HL-60 (cell line): ENCODE measurements around the gene ACVR2A.

ENCODE experiments used
- DNase-seq, 2 experiments: peaks; one replicate each; pipeline ENCODE4 v3.0.0-alpha.2; 2010 to 2020; ENCODE audit warnings: low read depth in 1 of 2, low spot score in 1 of 2
- H3K27ac ChIP-seq: fragments of 250-450 bp; sonication (Bioruptor Pico); replicated peaks from 2 replicates; pipeline ENCODE4 v1.5.1; 2020; ENCODE audit warnings: mild to moderate bottlenecking, moderate library complexity
- H3K27me3 ChIP-seq: fragments of 250-450 bp; sonication (Bioruptor Pico); 2 replicates; pipeline ENCODE4 v1.5.1; 2021; ENCODE audit warnings: mild to moderate bottlenecking, moderate library complexity; ENCODE audit not compliant: insufficient read depth, poor library complexity, severe bottlenecking
- H3K4me3 ChIP-seq: replicated peaks from 2 replicates; pipeline ENCODE4 v1.5.1; 2011; ENCODE audit warnings: mild to moderate bottlenecking, control low read depth, low read length; ENCODE audit not compliant: insufficient read depth
- GABPA ChIP-seq: IDR thresholded peaks from 2 replicates; pipeline ENCODE4 v1.6.1; 2012; ENCODE audit warnings: low read depth
- POLR2AphosphoS5 ChIP-seq: IDR thresholded peaks from 2 replicates; pipeline ENCODE4 v1.6.1; 2012; ENCODE audit warnings: low read depth
- SPI1 ChIP-seq: IDR thresholded peaks from 2 replicates; pipeline ENCODE4 v1.6.1; 2012; ENCODE audit warnings: low read depth, mild to moderate bottlenecking, borderline replicate concordance
- TF ChIP-seq, protein P1 (sequence below): IDR thresholded peaks from one replicate; pipeline ENCODE4 v1.5.1; 2011; ENCODE audit warnings: low read length, control low read depth, inconsistent platforms; ENCODE audit not compliant: insufficient read depth
- TF ChIP-seq, protein P2 (sequence below): IDR thresholded peaks from 2 replicates; pipeline ENCODE4 v1.6.1; 2012; ENCODE audit warnings: low read depth; ENCODE audit not compliant: insufficient replicate concordance

ACVR2A gene

DNA sequence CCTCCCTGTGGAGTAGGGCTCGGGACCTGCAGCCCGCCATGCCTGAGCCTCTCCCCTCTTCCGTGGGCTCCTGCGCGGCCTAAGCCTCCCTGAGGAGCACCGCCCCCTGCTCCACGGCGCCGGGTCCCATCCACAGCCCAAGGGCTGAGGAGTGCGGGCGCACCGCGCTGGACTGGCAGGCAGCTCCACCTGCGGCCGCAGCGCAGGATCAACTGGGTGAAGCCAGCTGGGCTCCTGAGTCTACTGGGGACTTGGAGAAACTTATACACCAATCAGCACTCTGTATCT lies 17.8 kb upstream of the ACVR2A start:
- no peak for DNase-seq
- Histone ChIP-seq H3K4me3 (no peak overlapping the region), H3K27ac (no peak overlapping the region), H3K27me3 (no peaks in the 10 kb centered on the region)
- TF ChIP-seq SPI1 (no peak), POLR2AphosphoS5 (no peak), GABPA (no peak)
- TF ChIP-seq, protein P1, sequence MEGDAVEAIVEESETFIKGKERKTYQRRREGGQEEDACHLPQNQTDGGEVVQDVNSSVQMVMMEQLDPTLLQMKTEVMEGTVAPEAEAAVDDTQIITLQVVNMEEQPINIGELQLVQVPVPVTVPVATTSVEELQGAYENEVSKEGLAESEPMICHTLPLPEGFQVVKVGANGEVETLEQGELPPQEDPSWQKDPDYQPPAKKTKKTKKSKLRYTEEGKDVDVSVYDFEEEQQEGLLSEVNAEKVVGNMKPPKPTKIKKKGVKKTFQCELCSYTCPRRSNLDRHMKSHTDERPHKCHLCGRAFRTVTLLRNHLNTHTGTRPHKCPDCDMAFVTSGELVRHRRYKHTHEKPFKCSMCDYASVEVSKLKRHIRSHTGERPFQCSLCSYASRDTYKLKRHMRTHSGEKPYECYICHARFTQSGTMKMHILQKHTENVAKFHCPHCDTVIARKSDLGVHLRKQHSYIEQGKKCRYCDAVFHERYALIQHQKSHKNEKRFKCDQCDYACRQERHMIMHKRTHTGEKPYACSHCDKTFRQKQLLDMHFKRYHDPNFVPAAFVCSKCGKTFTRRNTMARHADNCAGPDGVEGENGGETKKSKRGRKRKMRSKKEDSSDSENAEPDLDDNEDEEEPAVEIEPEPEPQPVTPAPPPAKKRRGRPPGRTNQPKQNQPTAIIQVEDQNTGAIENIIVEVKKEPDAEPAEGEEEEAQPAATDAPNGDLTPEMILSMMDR: no peak
- TF ChIP-seq, protein P2, sequence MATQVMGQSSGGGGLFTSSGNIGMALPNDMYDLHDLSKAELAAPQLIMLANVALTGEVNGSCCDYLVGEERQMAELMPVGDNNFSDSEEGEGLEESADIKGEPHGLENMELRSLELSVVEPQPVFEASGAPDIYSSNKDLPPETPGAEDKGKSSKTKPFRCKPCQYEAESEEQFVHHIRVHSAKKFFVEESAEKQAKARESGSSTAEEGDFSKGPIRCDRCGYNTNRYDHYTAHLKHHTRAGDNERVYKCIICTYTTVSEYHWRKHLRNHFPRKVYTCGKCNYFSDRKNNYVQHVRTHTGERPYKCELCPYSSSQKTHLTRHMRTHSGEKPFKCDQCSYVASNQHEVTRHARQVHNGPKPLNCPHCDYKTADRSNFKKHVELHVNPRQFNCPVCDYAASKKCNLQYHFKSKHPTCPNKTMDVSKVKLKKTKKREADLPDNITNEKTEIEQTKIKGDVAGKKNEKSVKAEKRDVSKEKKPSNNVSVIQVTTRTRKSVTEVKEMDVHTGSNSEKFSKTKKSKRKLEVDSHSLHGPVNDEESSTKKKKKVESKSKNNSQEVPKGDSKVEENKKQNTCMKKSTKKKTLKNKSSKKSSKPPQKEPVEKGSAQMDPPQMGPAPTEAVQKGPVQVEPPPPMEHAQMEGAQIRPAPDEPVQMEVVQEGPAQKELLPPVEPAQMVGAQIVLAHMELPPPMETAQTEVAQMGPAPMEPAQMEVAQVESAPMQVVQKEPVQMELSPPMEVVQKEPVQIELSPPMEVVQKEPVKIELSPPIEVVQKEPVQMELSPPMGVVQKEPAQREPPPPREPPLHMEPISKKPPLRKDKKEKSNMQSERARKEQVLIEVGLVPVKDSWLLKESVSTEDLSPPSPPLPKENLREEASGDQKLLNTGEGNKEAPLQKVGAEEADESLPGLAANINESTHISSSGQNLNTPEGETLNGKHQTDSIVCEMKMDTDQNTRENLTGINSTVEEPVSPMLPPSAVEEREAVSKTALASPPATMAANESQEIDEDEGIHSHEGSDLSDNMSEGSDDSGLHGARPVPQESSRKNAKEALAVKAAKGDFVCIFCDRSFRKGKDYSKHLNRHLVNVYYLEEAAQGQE: no peak

DNA sequence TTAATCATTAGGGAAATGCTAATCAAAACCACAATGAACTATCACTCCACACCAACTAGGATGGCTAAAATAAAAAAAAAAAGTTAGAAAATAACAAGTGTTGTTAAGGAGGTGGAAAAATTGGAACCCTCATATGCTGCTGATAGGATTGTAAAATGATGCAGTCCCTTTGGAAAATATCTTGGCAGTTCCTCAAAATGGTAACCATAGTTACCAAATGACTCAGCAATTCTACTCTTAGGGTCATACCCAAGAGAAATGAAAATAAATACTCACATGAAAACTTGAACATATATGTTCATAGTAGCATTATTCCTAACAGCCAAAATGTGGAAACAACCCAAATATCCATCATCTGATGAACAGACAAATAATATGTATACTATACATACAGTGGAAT lies 15.7 kb upstream of the ACVR2A start:
- H3K27me3 ChIP-seq: no peaks in the 10 kb centered on the region

DNA sequence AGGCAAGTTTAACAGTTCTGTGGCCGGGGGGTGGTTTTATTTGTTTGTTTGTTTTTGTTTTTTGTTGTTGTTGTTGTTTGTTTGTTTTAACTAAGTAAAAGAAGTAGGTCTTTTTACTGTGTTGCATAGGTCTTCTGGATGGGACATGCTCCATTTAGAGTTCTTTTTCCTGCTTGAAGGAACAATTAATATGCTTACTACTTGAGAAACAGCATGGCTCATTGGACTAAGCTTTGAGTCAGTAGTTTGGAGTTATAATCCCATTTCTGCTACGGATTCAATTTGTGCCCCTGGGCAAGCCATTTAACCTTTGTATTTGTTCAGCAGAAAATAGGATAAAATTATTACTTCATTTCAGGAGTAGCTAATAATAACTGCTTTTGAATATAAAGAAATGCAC lies 8.7 kb upstream of the ACVR2A start:
- DNase-seq: no peak
- TF ChIP-seq, protein P2: no peak
- TF ChIP-seq, protein P1: no peak
- TF ChIP-seq SPI1 (no peak), GABPA (no peak), POLR2AphosphoS5 (no peak)
- no peak overlapping the region for H3K4me3 ChIP-seq
- H3K27ac ChIP-seq: no peak overlapping the region
- no peaks in the 10 kb centered on the region for H3K27me3 ChIP-seq

More for the DNA sequence above, 15.7 kb upstream of the ACVR2A start:
- DNase-seq: no peak
- H3K27ac ChIP-seq: no peak overlapping the region
- TF ChIP-seq, protein P1: no peak
- TF ChIP-seq SPI1: peak; percentile 84
- H3K4me3 ChIP-seq: no peak overlapping the region

DNA sequence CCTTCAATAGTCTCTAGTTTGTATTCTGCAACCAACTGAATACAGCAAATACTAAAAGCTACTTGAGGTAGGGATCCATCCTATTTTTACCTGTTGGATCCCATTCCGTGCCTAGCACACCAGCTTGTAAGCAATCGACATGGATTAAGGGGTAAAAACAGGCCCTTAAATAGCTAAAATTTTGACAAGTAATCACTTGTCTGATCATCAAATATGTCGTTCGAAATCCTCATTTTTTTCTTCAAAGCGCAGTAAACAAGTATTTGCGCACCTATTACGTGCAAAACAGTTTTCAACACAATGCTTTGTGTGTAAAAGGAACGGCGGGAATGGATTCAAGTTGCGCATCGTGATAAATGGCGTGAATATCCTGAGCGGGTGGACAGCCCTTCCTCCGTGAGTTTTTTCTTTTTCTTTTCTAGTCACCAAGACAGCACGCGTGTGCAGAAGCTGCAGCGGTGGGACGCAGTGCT lies 1.4 kb upstream of the ACVR2A start:
- TF ChIP-seq SPI1 (no peak), GABPA (no peak), POLR2AphosphoS5 (no peak)
- TF ChIP-seq, protein P2: no peak
- TF ChIP-seq, protein P1: no peak
- Histone ChIP-seq H3K27ac (no peak overlapping the region), H3K27me3 (peaks cover 17% of the 10 kb centered on the region), H3K4me3 (peak overlapping the region; percentile 71)
- no peak for DNase-seq
